Heart right ventricle (tissue), 16 donors: Measurements from ENCODE around the gene SYNDIG1. TPM values are rescaled to one million over a fixed set of nuclear protein-coding genes. Genes with fewer than 3 reads are reported as not detected.

ENCODE experiments used
- ATAC-seq, 8 donors: fragments of 200-7000 bp; cut with Tn5 transposase; one replicate each; pipeline ENCODE4 v1.9.1; 2020; ENCODE audit warnings: mild to moderate bottlenecking in 8 of 8, moderate library complexity in 8 of 8, moderate number of reproducible peaks in 1 of 8
- DNase-seq, 2 donors: peaks; one replicate each; pipeline ENCODE4 v3.0.0-alpha.2; 2020
- H3K27ac ChIP-seq, 10 donors: fragments of 200-600 bp; sonication (generic) in 2 of 10; one replicate each; pipeline versions ENCODE4 v1.5.0 to v1.8.0; 2020 to 2022; ENCODE audit warnings: mild to moderate bottlenecking in 3 of 10
- H3K27me3 ChIP-seq, 7 donors: fragments of 200-600 bp; one replicate each; pipeline ENCODE4 v1.8.0; 2021 to 2022; ENCODE audit warnings: mild to moderate bottlenecking in 2 of 7
- H3K36me3 ChIP-seq, 9 donors: fragments of 200-600 bp; sonication (generic) in 1 of 9; one replicate each; pipeline versions ENCODE4 v1.5.0 to v1.8.0; 2020 to 2022; ENCODE audit warnings: mild to moderate bottlenecking in 2 of 9
- H3K4me1 ChIP-seq, 9 donors: fragments of 200-600 bp; sonication (generic) in 1 of 9; one replicate each; pipeline versions ENCODE4 v1.5.0 to v1.8.0; 2020 to 2022; ENCODE audit warnings: mild to moderate bottlenecking in 4 of 9
- H3K4me3 ChIP-seq, 10 donors: fragments of 200-600 bp; sonication (generic) in 2 of 10; one replicate each; pipeline versions ENCODE4 v1.5.0 to v1.8.0; 2020 to 2022; ENCODE audit warnings: mild to moderate bottlenecking in 7 of 10, moderate library complexity in 2 of 10
- H3K9me3 ChIP-seq, 11 donors: fragments of 200-600 bp in 10 of 11; sonication (generic) in 2 of 11; one replicate each; pipeline versions ENCODE4 v1.5.0 to v1.8.0; 2013 to 2022; ENCODE audit warnings: mild to moderate bottlenecking in 2 of 11, control low read depth in 1 of 11, moderate library complexity in 1 of 11
- CTCF ChIP-seq, 9 donors: fragments of 200-600 bp; sonication (generic) in 2 of 9; IDR thresholded peaks; one replicate each; pipeline versions ENCODE4 v1.5.0 to v1.8.0; 2021 to 2022; ENCODE audit warnings: antibody characterized with exemption in 9 of 9, mild to moderate bottlenecking in 5 of 9, moderate library complexity in 1 of 9
- WGBS, 2 donors: extraction: QIAGEN DNeasy Blood & Tissue Kit; methylation state at CpG; one replicate each; pipeline ENCODE4 v1.1.7; 2013; ENCODE audit warnings: inconsistent platforms in 1 of 2; 5-methylcytosine and 5-hydroxymethylcytosine counted together
- intact Hi-C, 10 donors: fragments of 100-400 bp; cut with DNase I; formaldehyde crosslinking; loops; one replicate each; pipeline versions ENCODE4 v1.11.1 to v1.14.2; 2022
- polyA plus RNA-seq, 2 donors: library from polyadenylated mRNA; stranded (reverse); fragments of 200-250 nt; gene quantifications; one replicate each; pipeline ENCODE4 v1.2.3, GENCODE V29; 2013
- total RNA-seq, 10 donors: library from RNA; stranded (reverse); fragmentation: NEBNext Ultra II Directional in 3 of 10; extraction: Animal tissue kit (Norgen Biotek cat#: 25700) in 3 of 10; gene quantifications; one replicate each; pipeline versions ENCODE4 v1.2.1 to v1.2.4, GENCODE V29; 2021 to 2023
- donor health status: Arrhythmogenic right ventricular cardiomyopathy.
- donor health status: ischemic (EF 13 %, LVEDD 7.1; RV severe dilation, severe dysfunction).
- donor health status: healthy with polysubstance abuse.
- donor health status: DM: no; HTN: yes; CAD: no.
- donor health status: DM: no; HTN: no; CAD: no.
- donor health status: ischemic (EF 25% LVEDD 6.9; RV normal size, moderate dysfunction).
- donor health status: ischemic (EF 25% LVEDD 5.7; RV mildly dilated, moderate dysfunction).
- donor health status: healthy.
- donor health status: DM: yes; HTN: yes; CAD: no.
- donor health status: Ischemic cardiomyopathy.
- donor health status: ischemic (EF 35%, LVEDD 5.7; RV mildly dilated, moderate dysfunction).
- donor health status: nonischemic (EF 11% LVEDD 7.7; RV severe dilation, severe dysfunction).
- donor health status: DM: yes; HTN: yes; CAD: no.
- donor health status: PGD.
- donor health status: ischemic (EF 29% LVEDD 5.4; RV normal size, mild dysfunction).
- donor health status: nonischemic (EF 23%, LVEDD 6.1; RV moderate dilation, normal function).

Gene SYNDIG1
- total and polyA plus RNA-seq, 12 donors, result 8.6 to 34.7 (median 19.9) TPM

- ATAC-seq (no peak), DNase-seq (no peak)
- Histone ChIP-seq H3K4me3 (no peak overlapping the region), H3K27me3 (no peaks in the 10 kb centered on the region), H3K9me3 (no peaks in the 10 kb centered on the region), H3K36me3 (peaks cover 0 to 5% (median 0%) of the 10 kb centered on the region in 9 donors), H3K4me1 (peaks cover 0 to 6% (median 0%) of the 10 kb centered on the region in 9 donors), H3K27ac (no peak overlapping the region)
- TF ChIP-seq CTCF (IDR thresholded peaks at IDR 0.05), result no peak
- 92 to 93% methylated on average over 6 of the region's 6 CpGs for WGBS, 2 donors
- intact Hi-C loops, result loop anchor here in 1 of 10 donors (10.0 kb wide), 1 partner anchor 79 kb away; no protein-coding TSS in a partner anchor
Observed at GRCh38 chr20:24663496-24663895, 194.1 kb downstream of the SYNDIG1 start.

GRCh38 chr20:24664266-24664986 is 195.0 kb downstream of the SYNDIG1 start:
- no peaks in the 10 kb centered on the region for H3K27me3 ChIP-seq
- intact Hi-C loops, result loop anchor here in 1 of 10 donors (10.0 kb wide), 1 partner anchor 80 kb away; no protein-coding TSS in a partner anchor
- ATAC-seq, result no peak

GRCh38 chr20:24665196-24665595 is 195.8 kb downstream of the SYNDIG1 start:
- no peaks in the 10 kb centered on the region for H3K9me3 ChIP-seq
- H3K36me3 ChIP-seq, result peaks cover 0 to 5% (median 0%) of the 10 kb centered on the region in 9 donors
- WGBS, 2 donors, result 86 to 88% methylated on average over 13 of the region's 13 CpGs
- no peak for TF ChIP-seq CTCF (IDR thresholded peaks at IDR 0.05)
- intact Hi-C loops, result loop anchor here in 1 of 10 donors (10.0 kb wide), 1 partner anchor 80 kb away; no protein-coding TSS in a partner anchor
- H3K4me3 ChIP-seq, result no peak overlapping the region
- H3K27ac ChIP-seq, result no peak overlapping the region
- H3K27me3 ChIP-seq, result no peaks in the 10 kb centered on the region
- H3K4me1 ChIP-seq, result peaks cover 0 to 6% (median 0%) of the 10 kb centered on the region in 9 donors
- DNase-seq (no peak), ATAC-seq (no peak)

More at GRCh38 chr20:24664266-24664986, 195.0 kb downstream of the SYNDIG1 start:
- Histone ChIP-seq H3K4me3 (no peak overlapping the region), H3K36me3 (peaks cover 0 to 5% (median 0%) of the 10 kb centered on the region in 9 donors), H3K4me1 (peaks cover 0 to 6% (median 0%) of the 10 kb centered on the region in 9 donors), H3K27ac (no peak overlapping the region), H3K9me3 (no peaks in the 10 kb centered on the region)
- 91 to 94% methylated on average over 16 of the region's 16 CpGs for WGBS, 2 donors
- no peak for TF ChIP-seq CTCF (IDR thresholded peaks at IDR 0.05)
- DNase-seq, result no peak

GRCh38 chr20:24665741-24666191 is 196.3 kb downstream of the SYNDIG1 start:
- DNase-seq (no peak), ATAC-seq (peak in 1 of 8 donors; percentile 18)
- H3K4me3 ChIP-seq, result no peak overlapping the region
- no peak for TF ChIP-seq CTCF (IDR thresholded peaks at IDR 0.05)
- peaks cover 0 to 6% (median 0%) of the 10 kb centered on the region in 9 donors for H3K4me1 ChIP-seq
- no peaks in the 10 kb centered on the region for H3K27me3 ChIP-seq
- no peaks in the 10 kb centered on the region for H3K9me3 ChIP-seq
- WGBS, 2 donors, result 88 to 92% methylated on average over 15 of the region's 15 CpGs
- H3K27ac ChIP-seq, result no peak overlapping the region
- H3K36me3 ChIP-seq, result peaks cover 0 to 5% (median 0%) of the 10 kb centered on the region in 9 donors
- intact Hi-C loops, result loop anchor here in 1 of 10 donors (10.0 kb wide), 1 partner anchor 81 kb away; no protein-coding TSS in a partner anchor
